MM.1S (cell line): ENCODE data around the gene SCFD2.

ENCODE experiments used
- DNase-seq: peaks from one replicate; pipeline ENCODE4 v3.0.0-alpha.2; 2015
- H2AFZ ChIP-seq: fragments of 300-600 bp; sonication (generic); 2 replicates; pipeline ENCODE4 v1.6.0; 2016; ENCODE audit warnings: antibody characterized with exemption, low read length
- H3F3A ChIP-seq: fragments of 300-600 bp; sonication (generic); 2 replicates; pipeline ENCODE4 v1.6.1; 2016; ENCODE audit warnings: mild to moderate bottlenecking, antibody characterized with exemption, low read length, moderate library complexity, mixed read lengths; ENCODE audit not compliant: insufficient read depth
- H3K27ac ChIP-seq: fragments of 300-600 bp; sonication (generic); 2 replicates; pipeline ENCODE4 v1.5.1; 2016; ENCODE audit warnings: mild to moderate bottlenecking, low read length
- H3K27me3 ChIP-seq: fragments of 300-600 bp; sonication (generic); replicated peaks from 2 replicates; pipeline ENCODE4 v1.6.0; 2016; ENCODE audit warnings: low read length; ENCODE audit not compliant: insufficient read depth
- H3K36me3 ChIP-seq: fragments of 300-600 bp; sonication (generic); replicated peaks from 2 replicates; pipeline ENCODE4 v1.6.1; 2016; ENCODE audit warnings: mild to moderate bottlenecking, low read length, mixed read lengths; ENCODE audit not compliant: insufficient read depth
- H3K4me1 ChIP-seq: fragments of 300-600 bp; sonication (generic); 2 replicates; pipeline ENCODE4 v1.6.1; 2016; ENCODE audit warnings: low read length, mixed read lengths
- H3K4me2 ChIP-seq: fragments of 300-600 bp; sonication (generic); 2 replicates; pipeline ENCODE4 v1.6.0; 2016; ENCODE audit warnings: low read depth, low read length
- H3K4me3 ChIP-seq: fragments of 300-600 bp; sonication (generic); 2 replicates; pipeline ENCODE4 v1.5.1; 2016; ENCODE audit warnings: low read length, mixed read lengths
- H3K79me2 ChIP-seq: fragments of 300-600 bp; sonication (generic); 2 replicates; pipeline ENCODE4 v1.6.1; 2016; ENCODE audit warnings: mixed run types, low read length, mixed read lengths
- H3K9ac ChIP-seq: fragments of 300-600 bp; sonication (generic); 2 replicates; pipeline ENCODE4 v1.6.1; 2016; ENCODE audit warnings: low read length, mixed read lengths
- H3K9me2 ChIP-seq: fragments of 300-600 bp; sonication (generic); replicated peaks from 2 replicates; pipeline ENCODE4 v1.6.1; 2016; ENCODE audit warnings: mild to moderate bottlenecking, low read length, mixed read lengths; ENCODE audit not compliant: insufficient read depth
- H3K9me3 ChIP-seq: fragments of 300-600 bp; sonication (generic); replicated peaks from 2 replicates; pipeline ENCODE4 v1.6.1; 2016; ENCODE audit warnings: mild to moderate bottlenecking, low read length, mixed read lengths; ENCODE audit not compliant: insufficient read depth
- H4K20me1 ChIP-seq: fragments of 300-600 bp; sonication (generic); 2 replicates; pipeline ENCODE4 v1.6.1; 2016; ENCODE audit warnings: mild to moderate bottlenecking, low read length, moderate library complexity, mixed read lengths; ENCODE audit not compliant: insufficient read depth
- EZH2 ChIP-seq: fragments of 300-600 bp; sonication (generic); optimal IDR thresholded peaks from 2 replicates; pipeline ENCODE3; 2017; ENCODE audit warnings: low read depth, mild to moderate bottlenecking, antibody characterized with exemption, low read length, mixed read lengths
- EZH2phosphoT487 ChIP-seq: fragments of 300-600 bp; sonication (generic); IDR thresholded peaks from 2 replicates; pipeline ENCODE4 v1.6.1; 2018; ENCODE audit warnings: antibody characterized with exemption, low read length
- TF ChIP-seq, protein P1 (sequence below): fragments of 300-600 bp; sonication (generic); IDR thresholded peaks from 2 replicates; pipeline ENCODE4 v1.5.1; 2016; ENCODE audit warnings: antibody characterized with exemption, low read length, mixed read lengths

The SCFD2 gene

DNA sequence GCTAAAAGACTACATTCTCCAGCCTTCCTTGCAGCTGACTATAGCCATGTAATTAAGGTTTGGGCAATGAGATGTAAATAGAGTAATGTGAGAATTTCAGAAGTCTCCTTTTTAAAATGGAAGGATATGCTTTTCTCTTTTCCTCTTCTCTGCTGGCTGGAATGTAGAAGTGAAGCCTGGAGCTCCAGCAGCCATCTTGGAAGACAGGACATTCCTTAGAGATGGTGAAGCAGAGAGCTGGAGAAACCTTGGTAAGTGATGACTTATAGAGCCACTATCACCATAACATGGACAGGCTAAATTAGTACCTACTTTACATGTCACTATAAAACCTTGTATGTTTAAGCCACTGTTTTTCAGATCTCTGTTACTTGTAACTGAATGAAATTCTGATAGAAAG is 455.7 kb downstream of the SCFD2 start:
- Histone ChIP-seq H3K4me1 (no peaks in the 10 kb centered on the region), H3K27me3 (no peaks in the 10 kb centered on the region), H3K9me3 (no peaks in the 10 kb centered on the region), H3K9me2 (no peaks in the 10 kb centered on the region), H2AFZ (no peak overlapping the region), H3K79me2 (no peaks in the 10 kb centered on the region), H3F3A (no peaks in the 10 kb centered on the region), H3K36me3 (no peaks in the 10 kb centered on the region), H3K4me3 (no peak overlapping the region), H3K9ac (no peak overlapping the region), H3K27ac (no peak overlapping the region), H3K4me2 (no peak overlapping the region), H4K20me1 (no peaks in the 10 kb centered on the region)
- TF ChIP-seq, protein P1, sequence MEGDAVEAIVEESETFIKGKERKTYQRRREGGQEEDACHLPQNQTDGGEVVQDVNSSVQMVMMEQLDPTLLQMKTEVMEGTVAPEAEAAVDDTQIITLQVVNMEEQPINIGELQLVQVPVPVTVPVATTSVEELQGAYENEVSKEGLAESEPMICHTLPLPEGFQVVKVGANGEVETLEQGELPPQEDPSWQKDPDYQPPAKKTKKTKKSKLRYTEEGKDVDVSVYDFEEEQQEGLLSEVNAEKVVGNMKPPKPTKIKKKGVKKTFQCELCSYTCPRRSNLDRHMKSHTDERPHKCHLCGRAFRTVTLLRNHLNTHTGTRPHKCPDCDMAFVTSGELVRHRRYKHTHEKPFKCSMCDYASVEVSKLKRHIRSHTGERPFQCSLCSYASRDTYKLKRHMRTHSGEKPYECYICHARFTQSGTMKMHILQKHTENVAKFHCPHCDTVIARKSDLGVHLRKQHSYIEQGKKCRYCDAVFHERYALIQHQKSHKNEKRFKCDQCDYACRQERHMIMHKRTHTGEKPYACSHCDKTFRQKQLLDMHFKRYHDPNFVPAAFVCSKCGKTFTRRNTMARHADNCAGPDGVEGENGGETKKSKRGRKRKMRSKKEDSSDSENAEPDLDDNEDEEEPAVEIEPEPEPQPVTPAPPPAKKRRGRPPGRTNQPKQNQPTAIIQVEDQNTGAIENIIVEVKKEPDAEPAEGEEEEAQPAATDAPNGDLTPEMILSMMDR: no peak
- TF ChIP-seq EZH2phosphoT487: no peak
- no peak for TF ChIP-seq EZH2
- DNase-seq: no peak

DNA sequence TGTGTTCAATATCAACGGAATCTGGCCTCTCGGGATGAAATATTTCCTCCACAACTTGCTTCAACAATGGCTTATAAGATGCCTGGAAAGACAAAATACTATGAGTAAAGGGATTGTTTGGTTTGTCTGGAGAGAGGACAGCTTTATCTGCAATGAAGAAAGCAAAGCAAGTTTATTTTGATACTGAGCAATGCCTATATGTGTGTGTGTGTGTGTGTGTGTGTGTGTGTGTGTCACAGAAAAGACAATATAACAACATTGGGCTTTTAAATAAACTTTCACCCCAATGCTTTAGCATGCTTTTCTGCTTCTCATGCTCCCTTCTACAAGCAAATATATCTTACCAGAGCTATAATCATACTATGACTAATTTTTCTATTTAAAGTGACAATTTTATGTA is 458.4 kb downstream of the SCFD2 start:
- H3K27ac ChIP-seq: no peak overlapping the region
- no peaks in the 10 kb centered on the region for H3K9me3 ChIP-seq
- no peaks in the 10 kb centered on the region for H3K4me1 ChIP-seq
- H3K36me3 ChIP-seq: no peaks in the 10 kb centered on the region
- no peak overlapping the region for H3K4me2 ChIP-seq
- no peak overlapping the region for H3K4me3 ChIP-seq
- no peak overlapping the region for H2AFZ ChIP-seq
- no peaks in the 10 kb centered on the region for H3K27me3 ChIP-seq
- TF ChIP-seq EZH2phosphoT487 (no peak), EZH2 (no peak)
- TF ChIP-seq, protein P1: no peak
- DNase-seq: no peak
- no peak overlapping the region for H3K9ac ChIP-seq
- no peaks in the 10 kb centered on the region for H4K20me1 ChIP-seq
- no peaks in the 10 kb centered on the region for H3F3A ChIP-seq
- no peaks in the 10 kb centered on the region for H3K9me2 ChIP-seq
- no peaks in the 10 kb centered on the region for H3K79me2 ChIP-seq

GRCh38 chr4:52904421-52904820 is 461.4 kb downstream of the SCFD2 start:
- DNase-seq: no peak
- H3K9ac ChIP-seq: no peak overlapping the region
- no peaks in the 10 kb centered on the region for H3F3A ChIP-seq
- no peaks in the 10 kb centered on the region for H3K9me3 ChIP-seq
- no peaks in the 10 kb centered on the region for H3K27me3 ChIP-seq
- no peak overlapping the region for H2AFZ ChIP-seq
- TF ChIP-seq EZH2phosphoT487: no peak
- no peak for TF ChIP-seq EZH2
- TF ChIP-seq, protein P1: no peak
- H3K9me2 ChIP-seq: no peaks in the 10 kb centered on the region
- no peak overlapping the region for H3K4me2 ChIP-seq
- H4K20me1 ChIP-seq: no peaks in the 10 kb centered on the region
- no peaks in the 10 kb centered on the region for H3K79me2 ChIP-seq
- no peaks in the 10 kb centered on the region for H3K36me3 ChIP-seq
- H3K27ac ChIP-seq: no peak overlapping the region
- no peak overlapping the region for H3K4me3 ChIP-seq
- no peaks in the 10 kb centered on the region for H3K4me1 ChIP-seq
